ENCODE data around the gene NENF. TPM values are rescaled to one million over a fixed set of nuclear protein-coding genes. Genes with fewer than 3 reads are reported as not detected.

NENF gene
- 10 to 100 TPM; 52.3 to 99.5 (median 89.8) TPM for total RNA-seq

DNA sequence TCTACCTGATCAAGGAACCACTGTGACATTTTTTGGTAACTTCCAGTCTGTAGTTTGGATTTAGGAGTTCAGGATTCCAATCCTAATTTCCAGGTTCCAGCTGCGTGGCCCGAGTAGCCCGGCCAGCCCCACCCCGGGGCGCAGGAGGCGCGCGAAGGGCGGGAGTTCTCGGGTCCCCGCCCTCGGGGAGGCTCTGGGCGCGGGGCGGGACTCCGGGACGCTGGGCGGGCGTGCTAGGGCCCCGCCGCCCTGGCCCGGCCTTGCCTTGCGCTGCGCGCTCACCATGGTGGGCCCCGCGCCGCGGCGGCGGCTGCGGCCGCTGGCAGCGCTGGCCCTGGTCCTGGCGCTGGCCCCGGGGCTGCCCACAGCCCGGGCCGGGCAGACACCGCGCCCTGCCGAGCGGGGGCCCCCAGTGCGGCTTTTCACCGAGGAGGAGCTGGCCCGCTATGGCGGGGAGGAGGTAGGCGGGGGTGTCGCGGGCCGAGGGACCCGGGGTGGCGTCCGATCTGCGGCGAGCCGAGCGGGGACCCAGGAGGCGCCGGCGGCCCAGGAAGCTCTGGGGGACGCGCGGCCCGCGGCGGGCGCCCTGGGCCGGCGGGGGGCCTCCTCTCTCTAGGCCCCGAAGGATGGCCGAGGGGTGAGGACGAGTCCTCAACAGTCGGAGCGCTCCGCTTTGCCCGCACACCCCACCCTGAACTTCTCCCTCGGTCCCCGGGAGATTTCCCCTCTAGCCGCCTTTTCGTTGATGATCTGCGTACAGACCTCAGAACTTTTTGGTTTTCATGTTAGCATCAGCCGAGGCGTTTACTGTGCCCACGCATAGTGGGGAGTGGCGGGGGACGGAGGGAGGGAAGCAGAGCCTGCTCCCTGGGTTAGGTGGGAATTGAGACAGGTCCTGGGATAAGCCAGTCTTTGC is at the start of gene NENF:
TSS of gene NENF (plus strand) at position 260 of the 916 bp plus-strand sequence. CDS start at position 284, 24 bp downstream.
- TF ChIP-seq, protein P1, sequence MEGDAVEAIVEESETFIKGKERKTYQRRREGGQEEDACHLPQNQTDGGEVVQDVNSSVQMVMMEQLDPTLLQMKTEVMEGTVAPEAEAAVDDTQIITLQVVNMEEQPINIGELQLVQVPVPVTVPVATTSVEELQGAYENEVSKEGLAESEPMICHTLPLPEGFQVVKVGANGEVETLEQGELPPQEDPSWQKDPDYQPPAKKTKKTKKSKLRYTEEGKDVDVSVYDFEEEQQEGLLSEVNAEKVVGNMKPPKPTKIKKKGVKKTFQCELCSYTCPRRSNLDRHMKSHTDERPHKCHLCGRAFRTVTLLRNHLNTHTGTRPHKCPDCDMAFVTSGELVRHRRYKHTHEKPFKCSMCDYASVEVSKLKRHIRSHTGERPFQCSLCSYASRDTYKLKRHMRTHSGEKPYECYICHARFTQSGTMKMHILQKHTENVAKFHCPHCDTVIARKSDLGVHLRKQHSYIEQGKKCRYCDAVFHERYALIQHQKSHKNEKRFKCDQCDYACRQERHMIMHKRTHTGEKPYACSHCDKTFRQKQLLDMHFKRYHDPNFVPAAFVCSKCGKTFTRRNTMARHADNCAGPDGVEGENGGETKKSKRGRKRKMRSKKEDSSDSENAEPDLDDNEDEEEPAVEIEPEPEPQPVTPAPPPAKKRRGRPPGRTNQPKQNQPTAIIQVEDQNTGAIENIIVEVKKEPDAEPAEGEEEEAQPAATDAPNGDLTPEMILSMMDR (IDR thresholded peaks at IDR 0.05; ENCODE audit: low read depth) = no peak

DNA sequence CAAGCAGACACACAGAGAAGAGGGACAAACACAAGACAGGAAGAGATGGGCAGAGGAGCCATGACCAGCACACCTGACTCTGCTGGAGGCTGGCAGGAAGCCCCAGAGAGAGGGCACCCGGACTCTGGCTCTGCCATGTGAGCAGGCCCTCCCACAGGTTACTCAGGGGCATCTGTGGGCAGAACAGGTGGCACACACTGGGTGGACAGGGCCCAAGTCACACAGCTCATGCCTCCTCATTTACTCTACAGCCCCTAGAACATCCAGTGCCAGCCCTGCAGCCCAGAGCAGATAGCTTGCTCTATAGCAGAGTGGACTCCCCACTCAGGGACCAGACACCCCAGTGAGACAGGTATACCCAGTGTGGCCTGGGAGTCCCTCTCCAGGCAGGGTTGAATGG is 46.7 kb upstream of the NENF start:
- TF ChIP-seq, protein P1 (IDR thresholded peaks at IDR 0.05; ENCODE audit: low read depth) = no peak

DNA sequence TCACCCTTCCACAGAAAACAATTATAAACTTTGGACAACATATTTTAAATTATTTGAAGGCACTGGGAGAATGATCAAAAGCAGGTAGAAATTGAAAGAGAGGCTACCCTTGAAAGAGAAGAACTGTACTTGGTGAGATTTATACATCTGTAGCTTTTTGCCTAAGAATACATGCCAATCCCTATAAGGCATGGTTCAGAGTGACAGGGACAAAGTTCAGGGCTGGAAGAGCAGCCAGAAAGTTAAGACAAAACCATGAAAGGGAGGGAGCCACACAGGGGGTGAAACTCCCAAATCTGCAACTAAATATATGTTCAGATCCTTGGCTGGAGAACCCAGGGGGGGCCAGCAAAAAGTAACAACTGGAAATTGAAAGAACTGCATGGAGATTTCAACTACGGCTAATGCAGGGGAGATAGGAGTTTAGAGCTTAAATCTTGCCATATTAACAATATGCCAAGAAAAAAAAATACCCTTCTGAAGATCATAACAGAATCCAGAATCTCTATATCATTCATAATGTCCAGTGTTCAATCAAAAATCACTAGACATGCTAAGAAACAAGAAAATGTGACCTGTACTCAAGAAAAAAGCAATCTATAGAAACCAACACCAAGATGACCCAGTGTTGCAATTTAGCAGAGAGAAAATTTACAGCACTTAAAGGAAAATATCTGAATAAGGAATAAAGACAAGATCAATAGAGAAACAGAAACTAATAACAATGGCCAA is 43.6 kb upstream of the NENF start:
- TF ChIP-seq, protein P1 (IDR thresholded peaks at IDR 0.05; ENCODE audit: low read depth) = no peak

DNA sequence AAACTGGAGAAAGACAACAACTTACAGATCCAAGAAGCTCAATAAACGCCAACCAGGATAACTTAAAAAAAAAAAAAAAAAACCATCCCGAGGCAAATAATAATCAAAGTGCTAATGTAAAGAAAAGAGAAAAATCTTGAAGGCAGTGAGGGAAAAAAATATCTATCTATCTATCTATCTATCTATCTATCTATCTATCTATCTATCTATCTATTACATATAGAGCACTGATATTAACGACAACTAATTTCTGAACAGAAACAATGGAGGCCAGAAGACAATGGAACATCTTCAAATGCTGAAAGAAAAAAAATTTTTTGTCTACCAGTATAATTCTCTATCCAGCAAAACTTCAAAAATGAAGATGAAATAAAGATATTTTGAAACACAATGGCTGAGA is 36.1 kb upstream of the NENF start:
- TF ChIP-seq, protein P1 (IDR thresholded peaks at IDR 0.05; ENCODE audit: low read depth) = no peak

DNA sequence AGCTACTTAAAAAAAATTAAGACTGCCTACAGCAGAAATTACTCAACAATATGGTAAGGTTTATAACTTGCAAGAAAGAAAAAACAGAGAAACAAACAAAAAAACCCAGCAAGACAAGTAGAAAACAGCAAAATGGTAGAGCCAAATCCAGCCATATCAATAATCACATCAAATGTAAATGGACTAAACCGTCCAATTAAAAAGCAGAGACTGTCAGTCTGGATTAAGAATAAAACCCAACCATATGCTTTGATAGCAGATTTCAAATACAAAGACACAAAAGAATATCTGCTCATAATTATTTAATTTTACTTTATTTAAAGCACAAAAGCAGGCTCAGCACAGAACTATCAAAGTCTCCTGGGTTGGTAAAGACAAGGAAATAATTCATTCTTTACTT is 35.5 kb upstream of the NENF start:
- TF ChIP-seq, protein P1 (IDR thresholded peaks at IDR 0.05; ENCODE audit: low read depth) = no peak

DNA sequence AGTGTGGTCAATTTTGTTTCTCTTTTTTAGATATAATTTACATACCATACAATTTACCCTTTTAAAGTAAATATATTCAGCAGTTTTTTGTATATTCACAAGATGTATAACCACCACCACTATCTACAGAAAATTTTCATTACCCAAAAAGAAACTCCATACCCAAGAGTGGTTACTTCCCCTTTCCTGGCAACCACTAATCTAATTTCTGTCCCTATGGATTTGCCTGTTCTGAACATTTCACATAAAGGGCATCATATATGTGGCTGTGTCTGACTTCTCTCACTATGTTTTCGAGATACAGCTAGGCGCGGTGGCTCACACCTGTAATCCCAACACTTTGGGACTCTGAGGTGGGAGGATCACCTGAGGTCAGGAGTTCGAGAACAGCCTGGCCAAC is 31.7 kb upstream of the NENF start:
- TF ChIP-seq, protein P1 (IDR thresholded peaks at IDR 0.05; ENCODE audit: low read depth) = no peak
